Right lobe of liver (tissue), 4 donors: ENCODE data around the gene HOXB5.

ENCODE experiments used
- POLR2A ChIP-seq: fragments of 450-650 bp; IDR thresholded peaks from one replicate; pipeline ENCODE4 v1.6.1; 2017; ENCODE audit warnings: antibody characterized with exemption, mild to moderate bottlenecking
- TF ChIP-seq, protein P1 (sequence below), 4 donors: fragments of 200-600 bp in 3 of 4; fragments of 450-650 bp in 1 of 4; IDR thresholded peaks; one replicate each; pipeline versions ENCODE4 v1.5.1 to v1.8.0; 2016 to 2022; ENCODE audit warnings: antibody characterized with exemption in 4 of 4, mild to moderate bottlenecking in 2 of 4
- donor health status: DM: no; HTN: no; CAD: no.
- donor health status: DM: no; HTN: no; CAD: no.
- donor health status: DM: no; HTN: yes; CAD: no.

DNA sequence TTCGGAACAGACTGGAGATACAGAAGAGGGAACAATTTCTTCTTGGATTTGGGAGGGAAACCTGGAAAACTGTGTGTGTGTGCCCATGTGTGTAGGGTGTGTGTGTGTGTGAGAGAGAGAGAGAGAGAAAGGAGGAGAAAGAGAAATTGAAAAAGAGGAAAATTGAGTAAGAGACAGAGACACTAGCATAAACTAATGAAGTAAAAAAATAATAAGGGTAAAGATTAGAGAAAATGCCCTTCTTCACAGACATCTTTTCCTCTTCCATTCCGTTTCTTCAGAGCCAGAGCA, 34.8 kb downstream of the HOXB5 start:
- TF ChIP-seq, protein P1, sequence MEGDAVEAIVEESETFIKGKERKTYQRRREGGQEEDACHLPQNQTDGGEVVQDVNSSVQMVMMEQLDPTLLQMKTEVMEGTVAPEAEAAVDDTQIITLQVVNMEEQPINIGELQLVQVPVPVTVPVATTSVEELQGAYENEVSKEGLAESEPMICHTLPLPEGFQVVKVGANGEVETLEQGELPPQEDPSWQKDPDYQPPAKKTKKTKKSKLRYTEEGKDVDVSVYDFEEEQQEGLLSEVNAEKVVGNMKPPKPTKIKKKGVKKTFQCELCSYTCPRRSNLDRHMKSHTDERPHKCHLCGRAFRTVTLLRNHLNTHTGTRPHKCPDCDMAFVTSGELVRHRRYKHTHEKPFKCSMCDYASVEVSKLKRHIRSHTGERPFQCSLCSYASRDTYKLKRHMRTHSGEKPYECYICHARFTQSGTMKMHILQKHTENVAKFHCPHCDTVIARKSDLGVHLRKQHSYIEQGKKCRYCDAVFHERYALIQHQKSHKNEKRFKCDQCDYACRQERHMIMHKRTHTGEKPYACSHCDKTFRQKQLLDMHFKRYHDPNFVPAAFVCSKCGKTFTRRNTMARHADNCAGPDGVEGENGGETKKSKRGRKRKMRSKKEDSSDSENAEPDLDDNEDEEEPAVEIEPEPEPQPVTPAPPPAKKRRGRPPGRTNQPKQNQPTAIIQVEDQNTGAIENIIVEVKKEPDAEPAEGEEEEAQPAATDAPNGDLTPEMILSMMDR (IDR thresholded peaks at IDR 0.05) = no peak
- no peak for TF ChIP-seq POLR2A
